Neural cell (in vitro differentiated cells): ENCODE data around the gene STARD4. TPM values are rescaled to one million over a fixed set of nuclear protein-coding genes. Genes with fewer than 3 reads are reported as not detected.
A peak's percentile ranks its signal among the peaks of the same experiment; 100 is the strongest.

ENCODE experiments used
- H2AFZ ChIP-seq: fragments of 200-600, 300-800 bp; sonication (generic), shearing (Covaris generic); 2 replicates; pipeline ENCODE4 v1.6.0; 2014; ENCODE audit warnings: low read depth, mild to moderate bottlenecking, antibody characterized with exemption, low read length, moderate library complexity
- H3F3A ChIP-seq: fragments of 200-600 bp; shearing (Covaris generic); 2 replicates; pipeline ENCODE4 v1.6.1; 2016; ENCODE audit warnings: mild to moderate bottlenecking, moderate library complexity, mixed read lengths, antibody characterized with exemption, low read length; ENCODE audit not compliant: insufficient read depth, poor library complexity, severe bottlenecking
- H3K27ac ChIP-seq: fragments of 200-600, 300-800 bp; sonication (generic), shearing (Covaris generic); 2 replicates; pipeline ENCODE4 v1.5.1; 2014; ENCODE audit warnings: mild to moderate bottlenecking, low read length, moderate library complexity
- H3K27me3 ChIP-seq: fragments of 300-800, 200-600 bp; sonication (generic), shearing (Covaris generic); 2 replicates; pipeline ENCODE4 v1.6.0; 2014; ENCODE audit warnings: mild to moderate bottlenecking, low read depth, low read length, moderate library complexity; ENCODE audit not compliant: insufficient read depth
- H3K36me3 ChIP-seq: fragments of 300-800, 200-600 bp; sonication (generic), shearing (Covaris generic); 2 replicates; pipeline ENCODE4 v1.5.1; 2014; ENCODE audit warnings: mild to moderate bottlenecking, antibody characterized with exemption, low read length, moderate library complexity; ENCODE audit not compliant: insufficient read depth
- H3K4me2 ChIP-seq: fragments of 300-800, 200-600 bp; sonication (generic), shearing (Covaris generic); 2 replicates; pipeline ENCODE4 v1.6.0; 2014; ENCODE audit warnings: mild to moderate bottlenecking, low read length
- H3K4me3 ChIP-seq: fragments of 300-800, 200-600 bp; sonication (generic), shearing (Covaris generic); 2 replicates; pipeline ENCODE4 v1.5.1; 2014; ENCODE audit warnings: mild to moderate bottlenecking, low read length, moderate library complexity
- H3K79me2 ChIP-seq: fragments of 200-600 bp; shearing (Covaris generic); replicated peaks from 2 replicates; pipeline ENCODE4 v1.6.0; 2014; ENCODE audit warnings: mild to moderate bottlenecking, low read length, moderate library complexity; ENCODE audit not compliant: insufficient read depth
- H3K9ac ChIP-seq: fragments of 300-800, 200-600 bp; sonication (generic), shearing (Covaris generic); 2 replicates; pipeline ENCODE4 v1.6.1; 2016; ENCODE audit warnings: mild to moderate bottlenecking, low read length, mixed read lengths
- H3K9me2 ChIP-seq: fragments of 200-600 bp; shearing (Covaris generic); 2 replicates; pipeline ENCODE4 v1.6.1; 2016; ENCODE audit warnings: mild to moderate bottlenecking, low read length, mixed read lengths; ENCODE audit not compliant: insufficient read depth
- H3K9me3 ChIP-seq: fragments of 200-600, 300-800 bp; sonication (generic), shearing (Covaris generic); 2 replicates; pipeline ENCODE4 v1.6.1; 2016; ENCODE audit warnings: mild to moderate bottlenecking, mixed run types, low read length, moderate library complexity, mixed read lengths
- H4K20me1 ChIP-seq: fragments of 200-600 bp; shearing (Covaris generic); 2 replicates; pipeline ENCODE4 v1.6.1; 2016; ENCODE audit warnings: mild to moderate bottlenecking, mixed run types; ENCODE audit not compliant: insufficient read depth
- CTCF ChIP-seq: fragments of 450-650 bp; IDR thresholded peaks from 2 replicates; pipeline ENCODE4 v1.5.1; 2014; ENCODE audit warnings: antibody characterized with exemption, mild to moderate bottlenecking, moderate library complexity; ENCODE audit not compliant: poor library complexity, severe bottlenecking
- EP300 ChIP-seq: fragments of 450-650 bp; conservative IDR thresholded peaks from 2 replicates; pipeline ENCODE4 v1.6.1; 2014; ENCODE audit warnings: antibody characterized with exemption, mild to moderate bottlenecking, moderate library complexity; ENCODE audit not compliant: poor library complexity, severe bottlenecking
- MXI1 ChIP-seq: fragments of 450-650 bp; conservative IDR thresholded peaks from 2 replicates; pipeline ENCODE4 v1.6.1; 2014; ENCODE audit warnings: antibody characterized with exemption, mild to moderate bottlenecking; ENCODE audit not compliant: poor library complexity, severe bottlenecking
- POLR2AphosphoS5 ChIP-seq: IDR thresholded peaks from 2 replicates; pipeline ENCODE4 v1.6.1; 2012
- RAD21 ChIP-seq: fragments of 450-650 bp; conservative IDR thresholded peaks from 2 replicates; pipeline ENCODE4 v1.6.1; 2014; ENCODE audit warnings: antibody characterized with exemption, mild to moderate bottlenecking, moderate library complexity
- SMC3 ChIP-seq: fragments of 450-650 bp; conservative IDR thresholded peaks from 2 replicates; pipeline ENCODE4 v1.6.1; 2014; ENCODE audit warnings: antibody characterized with exemption, mild to moderate bottlenecking, moderate library complexity; ENCODE audit not compliant: poor library complexity
- polyA plus RNA-seq: library from polyadenylated mRNA; depleted of rRNA; stranded (reverse); fragments of >200 nt; gene quantifications from 2 replicates; pipeline ENCODE4 v1.2.3, GENCODE V29; 2014
- TF ChIP-seq, protein P1 (sequence below): IDR thresholded peaks from 2 replicates; pipeline ENCODE4 v1.6.1; 2012; ENCODE audit warnings: borderline replicate concordance

The STARD4 gene
- polyA plus RNA-seq, 1 donor from 2014 or later: 62.6 TPM

- peak overlapping the region; percentile 20 for H3K4me3 ChIP-seq
- H4K20me1 ChIP-seq: no peaks in the 10 kb centered on the region
- H3K27me3 ChIP-seq: no peaks in the 10 kb centered on the region
- H3F3A ChIP-seq: no peaks in the 10 kb centered on the region
- H3K27ac ChIP-seq: peak overlapping the region; percentile 70
- no peak overlapping the region for H3K9ac ChIP-seq
- no peak overlapping the region for H2AFZ ChIP-seq
- no peaks in the 10 kb centered on the region for H3K36me3 ChIP-seq
- H3K79me2 ChIP-seq: no peaks in the 10 kb centered on the region
- H3K9me2 ChIP-seq: no peaks in the 10 kb centered on the region
- peak overlapping the region; percentile 28 for H3K4me2 ChIP-seq
- H3K9me3 ChIP-seq: no peaks in the 10 kb centered on the region
- TF ChIP-seq SMC3 (peak; percentile 76), EP300 (no peak), RAD21 (peak; percentile 74), CTCF (peak; percentile 75)
Observed at GRCh38 chr5:111550282-111551020, 38.1 kb upstream of the STARD4 start.

DNA sequence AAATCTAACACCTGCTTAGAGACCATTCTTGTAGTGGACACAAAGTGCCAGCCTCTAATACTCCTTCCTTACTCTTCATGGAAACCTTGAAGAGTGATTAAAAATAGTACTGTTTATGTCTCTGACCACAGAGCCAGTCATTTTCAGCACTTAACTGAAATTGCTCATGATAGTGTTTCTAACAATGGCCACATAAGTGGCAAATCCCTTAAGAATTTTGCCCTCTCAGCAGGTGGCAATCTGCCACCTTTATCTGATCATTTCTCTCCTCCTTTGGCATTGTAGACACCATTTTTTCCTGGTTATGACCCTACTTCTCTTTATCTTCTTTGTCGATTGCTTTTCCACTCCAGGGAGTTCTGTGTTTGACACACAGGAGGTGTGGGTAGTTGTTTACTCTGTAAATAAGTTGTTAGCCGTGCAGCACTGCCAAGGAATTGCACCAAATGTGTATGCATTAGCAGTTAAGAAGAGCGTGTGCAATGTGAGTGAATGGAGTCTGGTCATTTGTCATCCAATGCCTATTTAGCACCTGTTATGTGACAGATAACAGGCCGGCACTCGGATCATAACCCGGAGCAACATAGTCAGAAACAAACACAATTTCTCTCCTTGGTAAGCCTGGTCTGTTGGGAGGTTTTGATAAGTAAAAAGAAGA, 36.8 kb upstream of the STARD4 start:
- TF ChIP-seq, protein P1, sequence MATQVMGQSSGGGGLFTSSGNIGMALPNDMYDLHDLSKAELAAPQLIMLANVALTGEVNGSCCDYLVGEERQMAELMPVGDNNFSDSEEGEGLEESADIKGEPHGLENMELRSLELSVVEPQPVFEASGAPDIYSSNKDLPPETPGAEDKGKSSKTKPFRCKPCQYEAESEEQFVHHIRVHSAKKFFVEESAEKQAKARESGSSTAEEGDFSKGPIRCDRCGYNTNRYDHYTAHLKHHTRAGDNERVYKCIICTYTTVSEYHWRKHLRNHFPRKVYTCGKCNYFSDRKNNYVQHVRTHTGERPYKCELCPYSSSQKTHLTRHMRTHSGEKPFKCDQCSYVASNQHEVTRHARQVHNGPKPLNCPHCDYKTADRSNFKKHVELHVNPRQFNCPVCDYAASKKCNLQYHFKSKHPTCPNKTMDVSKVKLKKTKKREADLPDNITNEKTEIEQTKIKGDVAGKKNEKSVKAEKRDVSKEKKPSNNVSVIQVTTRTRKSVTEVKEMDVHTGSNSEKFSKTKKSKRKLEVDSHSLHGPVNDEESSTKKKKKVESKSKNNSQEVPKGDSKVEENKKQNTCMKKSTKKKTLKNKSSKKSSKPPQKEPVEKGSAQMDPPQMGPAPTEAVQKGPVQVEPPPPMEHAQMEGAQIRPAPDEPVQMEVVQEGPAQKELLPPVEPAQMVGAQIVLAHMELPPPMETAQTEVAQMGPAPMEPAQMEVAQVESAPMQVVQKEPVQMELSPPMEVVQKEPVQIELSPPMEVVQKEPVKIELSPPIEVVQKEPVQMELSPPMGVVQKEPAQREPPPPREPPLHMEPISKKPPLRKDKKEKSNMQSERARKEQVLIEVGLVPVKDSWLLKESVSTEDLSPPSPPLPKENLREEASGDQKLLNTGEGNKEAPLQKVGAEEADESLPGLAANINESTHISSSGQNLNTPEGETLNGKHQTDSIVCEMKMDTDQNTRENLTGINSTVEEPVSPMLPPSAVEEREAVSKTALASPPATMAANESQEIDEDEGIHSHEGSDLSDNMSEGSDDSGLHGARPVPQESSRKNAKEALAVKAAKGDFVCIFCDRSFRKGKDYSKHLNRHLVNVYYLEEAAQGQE: no peak
- Histone ChIP-seq H3K27me3 (no peaks in the 10 kb centered on the region), H3K4me3 (no peak overlapping the region), H3K9me2 (no peaks in the 10 kb centered on the region), H3K9me3 (no peaks in the 10 kb centered on the region), H3K4me2 (no peak overlapping the region), H3K36me3 (no peaks in the 10 kb centered on the region), H3K27ac (no peak overlapping the region), H3K9ac (no peak overlapping the region), H3F3A (no peaks in the 10 kb centered on the region), H3K79me2 (no peaks in the 10 kb centered on the region), H4K20me1 (no peaks in the 10 kb centered on the region), H2AFZ (no peak overlapping the region)

DNA sequence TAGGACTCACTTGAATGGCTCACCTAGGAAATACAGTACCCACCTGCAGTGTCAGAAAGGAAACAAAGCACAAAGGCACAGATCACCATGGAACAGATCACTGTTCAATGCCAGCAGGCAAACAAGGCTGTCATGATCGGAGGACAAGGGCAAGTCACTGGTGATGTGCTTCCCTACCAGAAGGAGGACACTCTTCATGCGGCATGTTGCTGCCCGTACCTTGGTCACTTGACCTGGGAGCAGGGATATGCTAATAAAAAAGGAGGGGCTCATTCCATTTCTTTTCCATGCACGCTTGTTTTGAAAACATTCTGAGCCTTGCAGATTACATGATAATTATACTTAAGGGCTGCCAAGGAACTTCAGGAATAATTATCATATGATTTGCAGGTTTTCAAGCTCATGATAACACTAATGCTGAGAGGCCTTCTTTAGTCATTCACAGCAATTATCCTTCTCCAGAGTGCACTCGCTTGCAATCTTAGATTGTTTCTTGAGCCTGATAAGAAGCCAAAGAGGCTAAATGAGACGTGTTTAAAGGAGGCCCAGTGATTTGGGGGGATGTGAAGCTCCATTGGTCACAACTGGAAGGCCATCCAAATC, 36.1 kb upstream of the STARD4 start:
- no peak overlapping the region for H2AFZ ChIP-seq
- TF ChIP-seq CTCF: no peak
- TF ChIP-seq, protein P1: no peak
- TF ChIP-seq EP300: no peak
- no peak for TF ChIP-seq POLR2AphosphoS5
- TF ChIP-seq MXI1: no peak
- no peaks in the 10 kb centered on the region for H3K27me3 ChIP-seq

More for the DNA sequence above, 36.1 kb upstream of the STARD4 start:
- Histone ChIP-seq H3K79me2 (no peaks in the 10 kb centered on the region), H3K9me2 (no peaks in the 10 kb centered on the region), H3K9ac (no peak overlapping the region), H3K27ac (no peak overlapping the region), H3K4me2 (no peak overlapping the region), H3K36me3 (no peaks in the 10 kb centered on the region), H3K9me3 (no peaks in the 10 kb centered on the region), H3K4me3 (no peak overlapping the region), H4K20me1 (no peaks in the 10 kb centered on the region), H3F3A (no peaks in the 10 kb centered on the region)
